IPS DF 4.7 (cell line): ENCODE results near the gene ZSWIM3.
"Not testable (repeated sequence)": the region's sequence is repeated elsewhere in the genome, so short reads cannot be mapped to it uniquely, and the experiment has no call there.

ENCODE experiments used
- DNase-seq: peaks from one replicate; pipeline ENCODE4 v3.0.0-alpha.2; 2013; ENCODE audit warnings: low spot score; ENCODE audit errors: extremely low read depth

The ZSWIM3 gene

GRCh38 chr20:45890077-45890984 is 32.9 kb downstream of the ZSWIM3 start:
- DNase-seq: no peak

GRCh38 chr20:45890985-45891983 is 33.9 kb downstream of the ZSWIM3 start, which contains the start of the genes CTSA and NEURL2:
Gene CTSA, plus strand, starts transcription at chr20:45891335. Its CDS starts 234 bp downstream, at chr20:45891569.
Gene NEURL2, minus strand, starts transcription at chr20:45891208. Its CDS starts 217 bp downstream, at chr20:45890991.
- DNase-seq: no peak

DNA sequence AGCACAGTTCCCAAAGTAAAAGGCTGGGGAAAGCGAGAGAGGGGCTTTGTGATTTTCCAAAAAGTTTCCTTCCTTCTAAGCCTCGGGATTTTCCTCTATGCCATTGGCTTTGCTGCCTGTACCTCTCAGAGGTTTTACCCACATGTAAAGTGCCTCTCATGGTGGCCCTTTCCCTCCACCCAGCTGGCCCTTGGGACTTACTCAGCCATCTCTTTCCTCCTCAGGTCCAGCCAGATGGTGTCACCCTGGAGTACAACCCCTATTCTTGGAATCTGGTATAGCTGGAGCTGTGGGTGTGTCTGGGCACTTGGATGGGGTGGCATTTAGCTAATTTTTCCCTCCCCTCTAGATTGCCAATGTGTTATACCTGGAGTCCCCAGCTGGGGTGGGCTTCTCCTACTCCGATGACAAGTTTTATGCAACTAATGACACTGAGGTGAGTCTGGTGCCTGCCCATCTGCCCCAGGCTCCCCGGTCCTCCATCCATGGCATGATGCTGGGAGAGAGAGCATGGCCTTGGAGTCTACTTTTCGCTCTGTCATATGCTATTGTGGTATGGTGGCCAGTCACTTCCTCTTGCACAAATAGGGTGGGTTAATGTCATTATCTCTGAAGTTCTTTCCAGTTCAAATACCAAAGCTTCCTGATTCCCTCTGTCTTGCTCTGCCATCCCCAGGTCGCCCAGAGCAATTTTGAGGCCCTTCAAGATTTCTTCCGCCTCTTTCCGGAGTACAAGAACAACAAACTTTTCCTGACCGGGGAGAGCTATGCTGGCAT is 34.8 kb downstream of the ZSWIM3 start:
- no peak for DNase-seq

DNA sequence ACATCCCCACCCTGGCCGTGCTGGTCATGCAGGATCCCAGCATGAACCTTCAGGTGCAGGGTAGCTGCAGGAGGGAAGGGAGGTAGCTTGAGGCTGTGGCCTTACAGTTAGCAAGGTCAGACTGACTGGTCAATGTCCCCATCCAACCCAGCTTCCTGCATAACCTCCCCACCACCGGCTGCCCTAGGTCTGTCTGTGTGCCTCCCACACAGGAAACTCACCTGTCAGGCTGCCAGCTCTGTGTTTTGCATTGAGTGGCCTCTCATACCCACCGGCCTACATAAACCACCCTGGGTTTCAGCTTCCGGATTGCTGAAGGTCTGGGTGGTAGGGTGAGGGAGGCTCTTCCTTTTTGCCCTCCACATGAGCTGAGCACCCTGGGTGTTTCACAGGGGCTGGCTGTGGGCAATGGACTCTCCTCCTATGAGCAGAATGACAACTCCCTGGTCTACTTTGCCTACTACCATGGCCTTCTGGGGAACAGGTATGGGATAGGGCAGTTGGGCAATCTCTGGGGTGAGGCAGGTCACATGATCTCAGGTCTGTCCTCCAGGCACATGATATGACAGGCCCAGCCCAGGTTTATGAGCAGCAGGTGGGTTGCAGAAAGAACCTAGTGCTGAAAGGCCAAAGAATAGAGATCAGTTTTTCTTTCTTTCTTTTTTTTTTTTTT is 35.5 kb downstream of the ZSWIM3 start:
- DNase-seq: no peak

GRCh38 chr20:45893831-45894230 is 36.4 kb downstream of the ZSWIM3 start:
- no peak for DNase-seq

GRCh38 chr20:45894797-45895196 is 37.4 kb downstream of the ZSWIM3 start:
- no peak for DNase-seq

GRCh38 chr20:45896641-45897161 is 39.3 kb downstream of the ZSWIM3 start:
- DNase-seq: no peak

- no peak for DNase-seq
These were observed 39.9 kb downstream of the ZSWIM3 start for GRCh38 chr20:45897289-45897688.

DNA sequence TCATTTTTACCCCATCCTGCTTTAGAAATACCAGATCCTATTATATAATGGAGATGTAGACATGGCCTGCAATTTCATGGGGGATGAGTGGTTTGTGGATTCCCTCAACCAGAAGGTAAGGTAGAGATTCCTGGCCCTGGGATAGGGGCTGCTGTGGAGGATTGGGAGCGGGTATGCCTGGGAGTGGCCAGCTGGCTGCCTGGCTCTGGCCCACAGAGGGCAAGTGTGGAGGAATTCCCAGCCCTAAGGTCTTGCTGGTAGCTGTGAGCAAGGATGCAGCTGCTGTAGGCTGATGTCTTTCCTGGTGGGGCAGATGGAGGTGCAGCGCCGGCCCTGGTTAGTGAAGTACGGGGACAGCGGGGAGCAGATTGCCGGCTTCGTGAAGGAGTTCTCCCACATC is 40.3 kb downstream of the ZSWIM3 start:
- DNase-seq: no peak

DNA sequence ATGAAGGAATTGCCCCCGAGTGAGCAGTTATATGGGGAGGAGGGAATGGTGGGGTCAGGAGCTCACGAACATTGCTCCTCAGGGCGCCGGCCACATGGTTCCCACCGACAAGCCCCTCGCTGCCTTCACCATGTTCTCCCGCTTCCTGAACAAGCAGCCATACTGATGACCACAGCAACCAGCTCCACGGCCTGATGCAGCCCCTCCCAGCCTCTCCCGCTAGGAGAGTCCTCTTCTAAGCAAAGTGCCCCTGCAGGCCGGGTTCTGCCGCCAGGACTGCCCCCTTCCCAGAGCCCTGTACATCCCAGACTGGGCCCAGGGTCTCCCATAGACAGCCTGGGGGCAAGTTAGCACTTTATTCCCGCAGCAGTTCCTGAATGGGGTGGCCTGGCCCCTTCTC is 40.9 kb downstream of the ZSWIM3 start:
- DNase-seq: no peak

DNA sequence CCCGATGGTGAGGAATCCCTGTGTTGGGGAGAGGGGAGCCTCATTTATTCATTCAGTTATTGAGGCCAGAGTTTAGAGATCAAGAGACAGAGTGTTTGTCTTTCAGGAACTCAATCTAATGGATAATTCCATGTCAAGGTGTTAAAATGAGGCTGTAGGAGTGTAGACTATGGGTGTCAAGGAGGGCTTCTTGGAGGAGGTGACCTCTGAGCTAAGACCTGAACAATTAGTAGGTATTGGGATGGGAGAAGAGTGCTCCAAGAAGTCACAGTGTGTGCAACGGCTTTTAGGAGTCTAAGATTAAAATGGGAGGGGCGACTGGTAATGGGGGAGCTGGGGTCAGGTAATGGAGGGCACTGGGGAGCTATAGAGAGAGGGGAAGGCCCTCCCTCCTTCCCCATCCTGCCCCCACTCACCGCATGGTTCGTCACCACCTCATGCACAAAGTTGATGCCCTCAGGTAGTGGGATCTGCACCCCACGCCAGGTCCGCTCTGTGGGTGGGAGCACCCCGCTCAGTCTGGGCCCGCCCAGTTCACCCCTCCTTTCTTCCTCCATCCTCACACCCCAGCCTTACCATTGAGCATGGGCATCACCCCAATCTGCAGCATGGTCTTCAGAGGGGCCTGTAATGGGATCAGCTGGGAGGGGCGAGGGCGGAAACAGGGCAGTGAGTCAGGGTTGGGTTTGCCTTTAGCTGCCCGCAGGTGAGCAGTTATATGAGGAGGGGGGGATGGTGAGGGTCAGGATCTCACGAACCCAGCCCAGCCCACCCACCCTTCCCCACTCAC is 41.8 kb downstream of the ZSWIM3 start:
- no peak for DNase-seq

GRCh38 chr20:45901332-45901731 is 43.9 kb downstream of the ZSWIM3 start:
- DNase-seq: not testable (repeated sequence)

- DNase-seq: no peak
These were observed 44.8 kb downstream of the ZSWIM3 start for GRCh38 chr20:45902199-45902701.

- DNase-seq: no peak
These were observed 47.4 kb downstream of the ZSWIM3 start for GRCh38 chr20:45904583-45905504.

DNA sequence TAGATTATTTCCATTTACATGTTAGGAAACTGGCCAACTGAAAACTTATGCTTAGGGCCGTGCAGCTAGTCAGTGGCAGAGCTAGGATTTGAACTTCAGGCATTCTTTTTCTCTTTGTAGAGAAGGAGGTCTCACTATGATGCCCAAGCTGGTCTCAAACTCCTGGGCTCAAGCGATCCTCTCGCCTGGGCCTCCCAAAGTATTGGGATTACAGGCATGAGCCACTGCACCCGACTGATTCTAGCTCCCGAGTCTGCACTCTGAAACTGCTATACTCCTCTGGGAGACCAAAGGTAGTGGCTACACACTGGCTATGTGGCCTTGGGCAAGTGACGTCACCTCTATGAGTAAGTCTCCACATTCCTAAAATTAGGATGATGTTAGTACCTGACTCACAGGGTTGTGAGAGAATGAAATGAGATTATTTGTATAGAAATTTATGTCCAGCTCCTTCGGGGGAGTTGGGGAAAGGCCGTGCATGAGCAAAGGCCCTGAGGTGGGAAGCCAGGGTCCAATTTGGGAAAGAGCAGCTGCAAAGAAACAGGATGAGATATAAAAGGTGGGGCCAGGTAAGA is 48.2 kb downstream of the ZSWIM3 start:
- DNase-seq: no peak

- DNase-seq: no peak
These were observed 50.0 kb downstream of the ZSWIM3 start for GRCh38 chr20:45907219-45907948.

- no peak for DNase-seq
These were observed 50.7 kb downstream of the ZSWIM3 start for GRCh38 chr20:45908084-45908483.
